AG09319 (cell line): ENCODE data around the gene SSBP3.
"Not testable (repeated sequence)": the region's sequence is repeated elsewhere in the genome, so short reads cannot be mapped to it uniquely, and the experiment has no call there.

Source experiments
- DNase-seq: peaks from one replicate; pipeline ENCODE4 v3.0.0-alpha.2; 2010; ENCODE audit warnings: low read depth; ENCODE audit errors: extremely low read depth
- TF ChIP-seq, protein P1 (sequence below): IDR thresholded peaks from 2 replicates; pipeline ENCODE4 v1.5.1; 2011; ENCODE audit warnings: low read depth, mild to moderate bottlenecking, inconsistent platforms, low read length, moderate library complexity

Gene SSBP3

DNA sequence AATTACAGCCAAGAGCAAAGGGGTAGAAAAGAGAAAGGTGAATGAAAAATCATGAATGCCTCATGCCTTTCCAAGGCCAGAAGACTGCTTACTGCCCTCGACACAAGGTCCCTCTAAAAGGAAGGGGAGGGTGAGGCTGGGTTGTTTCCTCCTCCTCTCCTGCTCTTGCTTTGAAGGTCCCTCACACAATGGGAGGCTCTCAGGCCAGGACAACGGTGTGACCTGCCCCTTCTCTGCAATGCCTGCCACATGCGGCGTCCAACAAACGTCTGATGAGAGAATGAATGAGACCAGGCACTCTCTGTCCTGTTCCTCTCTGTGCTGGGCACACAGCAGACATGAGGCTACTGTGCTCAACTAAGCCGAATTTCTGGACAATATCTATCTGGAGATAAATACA, 51.3 kb downstream of the SSBP3 start:
- TF ChIP-seq, protein P1, sequence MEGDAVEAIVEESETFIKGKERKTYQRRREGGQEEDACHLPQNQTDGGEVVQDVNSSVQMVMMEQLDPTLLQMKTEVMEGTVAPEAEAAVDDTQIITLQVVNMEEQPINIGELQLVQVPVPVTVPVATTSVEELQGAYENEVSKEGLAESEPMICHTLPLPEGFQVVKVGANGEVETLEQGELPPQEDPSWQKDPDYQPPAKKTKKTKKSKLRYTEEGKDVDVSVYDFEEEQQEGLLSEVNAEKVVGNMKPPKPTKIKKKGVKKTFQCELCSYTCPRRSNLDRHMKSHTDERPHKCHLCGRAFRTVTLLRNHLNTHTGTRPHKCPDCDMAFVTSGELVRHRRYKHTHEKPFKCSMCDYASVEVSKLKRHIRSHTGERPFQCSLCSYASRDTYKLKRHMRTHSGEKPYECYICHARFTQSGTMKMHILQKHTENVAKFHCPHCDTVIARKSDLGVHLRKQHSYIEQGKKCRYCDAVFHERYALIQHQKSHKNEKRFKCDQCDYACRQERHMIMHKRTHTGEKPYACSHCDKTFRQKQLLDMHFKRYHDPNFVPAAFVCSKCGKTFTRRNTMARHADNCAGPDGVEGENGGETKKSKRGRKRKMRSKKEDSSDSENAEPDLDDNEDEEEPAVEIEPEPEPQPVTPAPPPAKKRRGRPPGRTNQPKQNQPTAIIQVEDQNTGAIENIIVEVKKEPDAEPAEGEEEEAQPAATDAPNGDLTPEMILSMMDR = no peak
- DNase-seq = no peak

DNA sequence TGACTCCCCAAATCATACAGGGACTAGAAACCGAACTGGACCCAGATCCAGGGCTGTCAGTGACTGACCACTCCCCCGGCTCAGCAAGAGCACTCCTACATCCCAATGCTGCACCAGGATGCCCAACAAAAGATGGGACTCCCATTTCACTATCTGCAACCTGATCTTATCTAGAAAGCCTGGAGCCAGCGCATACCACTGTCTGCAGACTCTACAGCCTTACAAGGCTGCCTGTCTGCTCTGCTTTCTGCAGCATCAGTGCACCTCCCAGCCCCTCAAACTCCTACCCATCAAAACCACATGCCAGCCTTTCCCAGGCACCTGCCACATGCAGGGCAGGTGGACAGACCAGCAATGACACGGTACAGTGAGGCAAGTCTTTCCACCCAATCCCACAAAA, 52.2 kb downstream of the SSBP3 start:
- DNase-seq = no peak
- TF ChIP-seq, protein P1 = no peak

- TF ChIP-seq, protein P1 = no peak
- DNase-seq = no peak
These were observed 53.4 kb downstream of the SSBP3 start for GRCh38 chr1:54352755-54353154.

- TF ChIP-seq, protein P1 = no peak
These were observed 55.8 kb downstream of the SSBP3 start for GRCh38 chr1:54350360-54350759.

DNA sequence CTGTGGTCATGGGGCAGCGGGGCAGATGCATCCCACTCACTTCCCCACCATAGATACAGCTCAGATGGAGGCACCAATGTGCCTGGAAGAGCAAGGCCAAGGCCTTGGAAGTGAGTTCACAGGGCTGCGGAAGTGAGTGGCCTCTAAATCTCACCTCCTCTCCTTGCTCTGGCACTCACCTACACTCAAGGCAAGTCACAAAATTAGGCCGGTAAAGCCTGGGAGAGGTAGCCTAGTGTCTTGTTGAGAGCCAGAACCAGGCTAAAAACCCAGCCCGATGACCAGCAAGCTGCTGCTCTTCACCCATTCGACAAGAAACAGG, 57.5 kb downstream of the SSBP3 start:
- DNase-seq = no peak

More at GRCh38 chr1:54350360-54350759, 55.8 kb downstream of the SSBP3 start:
- DNase-seq = no peak

DNA sequence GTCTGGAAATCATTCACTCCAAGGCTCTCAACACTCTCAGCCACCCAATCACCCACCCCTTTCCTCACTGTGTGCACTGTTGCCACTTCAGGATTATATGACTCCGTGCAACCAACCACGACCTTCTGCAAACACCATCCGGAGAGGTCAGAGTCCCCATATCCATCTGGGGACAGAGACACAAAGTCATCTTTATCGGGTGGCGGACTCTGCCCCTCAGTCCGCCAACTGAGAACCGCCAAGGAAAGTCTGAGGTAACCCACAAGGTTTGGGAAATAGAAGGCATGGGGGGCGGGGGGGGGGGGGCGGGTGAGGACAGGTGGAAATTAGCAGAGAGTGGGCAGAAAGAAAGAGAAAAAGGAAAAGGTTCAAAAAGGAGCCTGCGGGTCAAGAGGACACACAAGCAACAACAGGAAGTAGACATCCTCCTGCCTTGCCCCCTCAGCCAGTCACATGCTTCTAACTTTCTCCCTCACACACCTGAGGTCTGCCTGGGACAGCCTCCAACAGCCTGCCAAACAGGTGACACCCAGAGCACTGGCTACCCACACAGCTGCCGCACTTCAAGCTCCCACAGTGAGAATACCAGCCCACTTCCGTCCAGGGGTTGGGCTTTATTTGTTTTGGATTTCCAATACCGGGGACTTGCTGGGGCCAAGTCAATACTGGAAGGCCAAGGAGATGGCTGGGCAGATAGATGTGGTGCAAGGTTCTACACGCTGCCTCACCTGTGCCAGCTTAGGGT, 58.1 kb downstream of the SSBP3 start:
- TF ChIP-seq, protein P1 = no peak
- no peak for DNase-seq

More for the DNA sequence above, 57.5 kb downstream of the SSBP3 start:
- TF ChIP-seq, protein P1 = no peak

- TF ChIP-seq, protein P1 = no peak
- no peak for DNase-seq
These were observed 58.8 kb downstream of the SSBP3 start for GRCh38 chr1:54347261-54347954.

GRCh38 chr1:54345548-54345947, 60.6 kb downstream of the SSBP3 start:
- not testable (repeated sequence) for DNase-seq
